H9 (cell line): ENCODE measurements around the gene HCAR1. TPM values are rescaled to one million over a fixed set of nuclear protein-coding genes. Genes with fewer than 3 reads are reported as not detected.

ENCODE experiments used
- DNase-seq: peaks from one replicate; pipeline ENCODE4 v3.0.0-alpha.2; 2017
- H2AFZ ChIP-seq: one replicate; pipeline ENCODE4 v1.6.1; 2013; ENCODE audit warnings: mild to moderate bottlenecking, low read length, control low read depth, moderate library complexity
- H2AK5ac ChIP-seq: 2 replicates; pipeline ENCODE4 v1.6.1; 2013; ENCODE audit warnings: low read length, control low read depth, mixed read lengths; ENCODE audit not compliant: insufficient read length
- H2BK120ac ChIP-seq: one replicate; pipeline ENCODE4 v1.6.1; 2013; ENCODE audit warnings: low read depth, mild to moderate bottlenecking, low read length, control low read depth, inconsistent platforms; ENCODE audit not compliant: poor library complexity, severe bottlenecking
- H2BK12ac ChIP-seq: 2 replicates; pipeline ENCODE4 v1.6.1; 2013; ENCODE audit warnings: low read length, control low read depth, mixed read lengths, low read depth; ENCODE audit not compliant: insufficient read length
- H2BK15ac ChIP-seq: 2 replicates; pipeline ENCODE4 v1.6.1; 2013; ENCODE audit warnings: low read depth, low read length, control low read depth
- H2BK20ac ChIP-seq: one replicate; pipeline ENCODE4 v1.6.1; 2013; ENCODE audit warnings: low read depth, mild to moderate bottlenecking, low read length, control low read depth, inconsistent platforms; ENCODE audit not compliant: poor library complexity, severe bottlenecking
- H2BK5ac ChIP-seq: 2 replicates; pipeline ENCODE4 v1.6.1; 2013; ENCODE audit warnings: low read length, control low read depth, mixed read lengths; ENCODE audit not compliant: insufficient read length
- H3K14ac ChIP-seq: 2 replicates; pipeline ENCODE4 v1.6.1; 2013; ENCODE audit warnings: low read length, control low read depth; ENCODE audit not compliant: insufficient read depth
- H3K18ac ChIP-seq: 2 replicates; pipeline ENCODE4 v1.6.1; 2013; ENCODE audit warnings: low read depth, mild to moderate bottlenecking, mixed read lengths, low read length, control low read depth; ENCODE audit not compliant: insufficient read length
- H3K23ac ChIP-seq: 2 replicates; pipeline ENCODE4 v1.6.1; 2013; ENCODE audit warnings: low read length, control low read depth, mixed read lengths, low read depth; ENCODE audit not compliant: insufficient read length
- H3K23me2 ChIP-seq: 2 replicates; pipeline ENCODE4 v1.6.1; 2013; ENCODE audit warnings: low read depth, mild to moderate bottlenecking, mixed read lengths, low read length, control low read depth; ENCODE audit not compliant: insufficient read length, poor library complexity, severe bottlenecking
- H3K27ac ChIP-seq: 2 replicates; pipeline ENCODE4 v1.5.1; 2013; ENCODE audit warnings: low read length, control low read depth, mixed read lengths, low read depth; ENCODE audit not compliant: insufficient read length
- H3K27me3 ChIP-seq: 2 replicates; pipeline ENCODE4 v1.6.1; 2013; ENCODE audit warnings: low read length, control low read depth, inconsistent platforms; ENCODE audit not compliant: insufficient read depth
- H3K4ac ChIP-seq: 2 replicates; pipeline ENCODE4 v1.6.1; 2013; ENCODE audit warnings: low read depth, mild to moderate bottlenecking, control low read depth, inconsistent platforms, low read length, moderate library complexity
- H3K4me1 ChIP-seq: 2 replicates; pipeline ENCODE4 v1.6.1; 2013; ENCODE audit warnings: low read length, control low read depth, inconsistent platforms; ENCODE audit not compliant: insufficient read depth
- H3K4me2 ChIP-seq: 2 replicates; pipeline ENCODE4 v1.6.1; 2013; ENCODE audit warnings: low read length, control low read depth, mixed read lengths; ENCODE audit not compliant: insufficient read length, insufficient read depth
- H3K56ac ChIP-seq: 2 replicates; pipeline ENCODE4 v1.6.1; 2013; ENCODE audit warnings: low read depth, mild to moderate bottlenecking, mixed read lengths, low read length, control low read depth; ENCODE audit not compliant: insufficient read length
- H3K79me1 ChIP-seq: 2 replicates; pipeline ENCODE4 v1.6.1; 2013; ENCODE audit warnings: low read depth, mild to moderate bottlenecking, moderate library complexity, low read length, control low read depth, inconsistent platforms; ENCODE audit not compliant: insufficient read depth, poor library complexity, severe bottlenecking
- H3K79me2 ChIP-seq: 2 replicates; pipeline ENCODE4 v1.6.1; 2013; ENCODE audit warnings: low read length, control low read depth, inconsistent platforms; ENCODE audit not compliant: insufficient read depth
- H3K9ac ChIP-seq: 2 replicates; pipeline ENCODE4 v1.6.1; 2013; ENCODE audit warnings: low read length, control low read depth, mixed read lengths; ENCODE audit not compliant: insufficient read length; ENCODE audit errors: extremely low read depth
- H3K9me3 ChIP-seq: one replicate; pipeline ENCODE4 v1.6.1; 2013; ENCODE audit warnings: low read depth, low read length, inconsistent platforms; ENCODE audit not compliant: control insufficient read depth
- H3T11ph ChIP-seq: one replicate; pipeline ENCODE4 v1.6.1; 2013; ENCODE audit warnings: mild to moderate bottlenecking, low read length, control low read depth, inconsistent platforms
- H4K20me1 ChIP-seq: one replicate; pipeline ENCODE4 v1.6.1; 2013; ENCODE audit not compliant: control insufficient read depth, insufficient read length, insufficient read depth
- H4K5ac ChIP-seq: 2 replicates; pipeline ENCODE4 v1.6.1; 2013; ENCODE audit warnings: low read depth, mild to moderate bottlenecking, mixed read lengths, low read length, control low read depth; ENCODE audit not compliant: insufficient read length
- H4K8ac ChIP-seq: replicated peaks from 2 replicates; pipeline ENCODE4 v1.6.1; 2013; ENCODE audit warnings: low read length, control low read depth, mixed read lengths, low read depth; ENCODE audit not compliant: insufficient read length
- H4K91ac ChIP-seq: 2 replicates; pipeline ENCODE4 v1.6.1; 2013; ENCODE audit warnings: low read depth, mild to moderate bottlenecking, moderate library complexity, mixed read lengths, low read length, control low read depth; ENCODE audit not compliant: insufficient read length
- H3K27ac Mint-ChIP-seq, 3 experiments: 2 replicates in 2 of 3; 3 replicates in 1 of 3; pipeline ENCODE4 v1.8.0; 2020 to 2021; ENCODE audit warnings: mixed read lengths in 3 of 3, mild to moderate bottlenecking in 1 of 3, moderate library complexity in 1 of 3
- H3K27me3 Mint-ChIP-seq: 2 replicates; pipeline ENCODE4 v1.8.0; 2021; ENCODE audit warnings: low read depth, mild to moderate bottlenecking, moderate library complexity, mixed read lengths
- H3K36me3 Mint-ChIP-seq, 3 experiments: 2 replicates in 2 of 3; 3 replicates in 1 of 3; pipeline ENCODE4 v1.8.0; 2020 to 2021; ENCODE audit warnings: low read depth in 3 of 3, mixed read lengths in 3 of 3; ENCODE audit not compliant: insufficient read depth in 1 of 3
- H3K4me1 Mint-ChIP-seq, 2 experiments: 2 replicates each; pipeline ENCODE4 v1.8.0; 2020; ENCODE audit warnings: mixed read lengths in 2 of 2
- H3K4me3 Mint-ChIP-seq, 2 experiments: 2 replicates in 1 of 2; 3 replicates in 1 of 2; pipeline ENCODE4 v1.8.0; 2020 to 2021; ENCODE audit warnings: mild to moderate bottlenecking in 2 of 2, mixed read lengths in 2 of 2, moderate library complexity in 1 of 2
- H3K9me3 Mint-ChIP-seq, 2 experiments: 2 replicates in 1 of 2; 3 replicates in 1 of 2; pipeline ENCODE4 v1.8.0; 2020; ENCODE audit warnings: mild to moderate bottlenecking in 2 of 2, mixed read lengths in 2 of 2, moderate library complexity in 1 of 2
- WGBS: extraction: QIAGEN DNeasy Blood & Tissue Kit; methylation state at CpG from one replicate; pipeline ENCODE4 v1.1.7; 2013; ENCODE audit warnings: missing lambda C conversion rate, low lambda C conversion rate, mixed read lengths; ENCODE audit not compliant: insufficient read length; ENCODE audit errors: extremely low coverage; 5-methylcytosine and 5-hydroxymethylcytosine counted together
- total RNA-seq: library from RNA; stranded (reverse); gene quantifications from 2 replicates; pipeline ENCODE4 v1.2.1, GENCODE V29; 2021
- TF ChIP-seq, protein P1 (sequence below): fragments of 200-600 bp; sonication (generic); conservative IDR thresholded peaks from 3 replicates; pipeline ENCODE4 v1.8.0; 2021; ENCODE audit warnings: antibody characterized with exemption, mild to moderate bottlenecking

The HCAR1 gene
- total RNA-seq, 1 experiment from 2014 or later = 0.07 TPM

DNA sequence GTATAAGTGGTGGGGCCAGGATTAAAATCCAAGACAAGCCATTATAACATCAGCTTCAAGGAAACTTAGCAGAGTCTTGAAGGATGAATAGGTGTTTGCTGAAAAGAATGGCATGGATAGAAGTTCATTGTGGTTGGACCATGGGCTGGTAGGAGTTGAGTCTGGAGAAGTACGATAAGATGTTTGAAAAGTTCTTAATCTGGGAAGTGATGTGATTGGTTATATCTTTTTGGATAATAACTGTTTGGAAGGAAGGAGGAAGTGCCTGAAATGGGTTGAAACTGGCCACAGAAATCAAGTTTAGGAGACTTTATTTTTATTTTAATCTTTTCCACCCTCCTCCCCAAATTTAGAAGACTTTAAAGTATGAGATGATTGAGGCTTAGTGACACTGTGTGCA lies 26.9 kb upstream of the HCAR1 start:
- H2BK12ac ChIP-seq = no peak overlapping the region
- no peaks in the 10 kb centered on the region for H4K20me1 ChIP-seq
- H3K36me3 Mint-ChIP-seq = peaks cover 44 to 90% (median 68%) of the 10 kb centered on the region in 3 experiments; a peak in 6 of 7 replicates
- H3K79me1 ChIP-seq = peaks cover 4% of the 10 kb centered on the region
- H3K9me3 Mint-ChIP-seq = no peaks in the 10 kb centered on the region
- H2BK5ac ChIP-seq = no peak overlapping the region
- no peak overlapping the region for H3K4ac ChIP-seq
- no peak overlapping the region for H3K27ac Mint-ChIP-seq
- no peaks in the 10 kb centered on the region for H3K27me3 Mint-ChIP-seq
- H2BK20ac ChIP-seq = no peak overlapping the region
- H2BK15ac ChIP-seq = no peak overlapping the region
- H2BK120ac ChIP-seq = no peak overlapping the region
- H3T11ph ChIP-seq = no peak overlapping the region
- H3K27ac ChIP-seq = no peak overlapping the region
- no peak overlapping the region for H3K9ac ChIP-seq
- H3K4me3 Mint-ChIP-seq = no peak overlapping the region
- H3K9me3 ChIP-seq = no peaks in the 10 kb centered on the region
- H4K5ac ChIP-seq = no peak overlapping the region
- H3K23me2 ChIP-seq = peaks cover 5% of the 10 kb centered on the region
- H4K91ac ChIP-seq = no peak overlapping the region
- H3K4me2 ChIP-seq = no peak overlapping the region
- H3K14ac ChIP-seq = no peak overlapping the region
- H3K56ac ChIP-seq = no peak overlapping the region
- no peak overlapping the region for H3K23ac ChIP-seq
- H3K79me2 ChIP-seq = peaks cover 9% of the 10 kb centered on the region; the same call in 1 of the 2 replicates
- no peaks in the 10 kb centered on the region for H3K4me1 ChIP-seq
- H4K8ac ChIP-seq = no peak overlapping the region
- DNase-seq = no peak
- TF ChIP-seq, protein P1, sequence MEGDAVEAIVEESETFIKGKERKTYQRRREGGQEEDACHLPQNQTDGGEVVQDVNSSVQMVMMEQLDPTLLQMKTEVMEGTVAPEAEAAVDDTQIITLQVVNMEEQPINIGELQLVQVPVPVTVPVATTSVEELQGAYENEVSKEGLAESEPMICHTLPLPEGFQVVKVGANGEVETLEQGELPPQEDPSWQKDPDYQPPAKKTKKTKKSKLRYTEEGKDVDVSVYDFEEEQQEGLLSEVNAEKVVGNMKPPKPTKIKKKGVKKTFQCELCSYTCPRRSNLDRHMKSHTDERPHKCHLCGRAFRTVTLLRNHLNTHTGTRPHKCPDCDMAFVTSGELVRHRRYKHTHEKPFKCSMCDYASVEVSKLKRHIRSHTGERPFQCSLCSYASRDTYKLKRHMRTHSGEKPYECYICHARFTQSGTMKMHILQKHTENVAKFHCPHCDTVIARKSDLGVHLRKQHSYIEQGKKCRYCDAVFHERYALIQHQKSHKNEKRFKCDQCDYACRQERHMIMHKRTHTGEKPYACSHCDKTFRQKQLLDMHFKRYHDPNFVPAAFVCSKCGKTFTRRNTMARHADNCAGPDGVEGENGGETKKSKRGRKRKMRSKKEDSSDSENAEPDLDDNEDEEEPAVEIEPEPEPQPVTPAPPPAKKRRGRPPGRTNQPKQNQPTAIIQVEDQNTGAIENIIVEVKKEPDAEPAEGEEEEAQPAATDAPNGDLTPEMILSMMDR = no peak
- H3K27me3 ChIP-seq = no peaks in the 10 kb centered on the region
- no CpG with 5 or more reads among the region's 1 CpG for WGBS
- H2AFZ ChIP-seq = no peak overlapping the region
- H3K18ac ChIP-seq = no peak overlapping the region
- H2AK5ac ChIP-seq = no peak overlapping the region
- peaks cover 9 to 11% of the 10 kb centered on the region in 2 experiments for H3K4me1 Mint-ChIP-seq
